ENCODE measurements around the gene CAMTA1. TPM values are rescaled to one million over a fixed set of nuclear protein-coding genes. Genes with fewer than 3 reads are reported as not detected.

CAMTA1 gene
- total and polyA plus RNA-seq, 3 experiments from 2014 or later: 60.2 to 79.0 (median 61.7) TPM

GRCh38 chr1:7481194-7481593 lies 695.9 kb downstream of the CAMTA1 start:
- Histone ChIP-seq H3K4me1 (ENCODE audit: insufficient read depth, low read length) (no peaks in the 10 kb centered on the region), H3K36me3 (ENCODE audit: insufficient read depth, low read length) (no peaks in the 10 kb centered on the region), H3K27ac (ENCODE audit: low read depth, low read length) (no peak overlapping the region), H3K4me3 (ENCODE audit: low read length) (no peak overlapping the region), H3K9me3 (ENCODE audit: low read length) (no peaks in the 10 kb centered on the region), H3K27me3 (ENCODE audit: insufficient read depth, low read length, poor library complexity, severe bottlenecking) (no peaks in the 10 kb centered on the region)
- ChIA-PET CTCF (no interaction called here), POLR2A (no interaction called here)
- no peak for DNase-seq
- Mint-ChIP-seq H3K4me3 (no peak overlapping the region), H3K4me1 (no peaks in the 10 kb centered on the region), H3K9me3 (no peaks in the 10 kb centered on the region), H3K36me3 (no peaks in the 10 kb centered on the region), H3K27me3 (peaks cover 5 to 6% of the 10 kb centered on the region in 2 donors), H3K27ac (no peak overlapping the region)

DNA sequence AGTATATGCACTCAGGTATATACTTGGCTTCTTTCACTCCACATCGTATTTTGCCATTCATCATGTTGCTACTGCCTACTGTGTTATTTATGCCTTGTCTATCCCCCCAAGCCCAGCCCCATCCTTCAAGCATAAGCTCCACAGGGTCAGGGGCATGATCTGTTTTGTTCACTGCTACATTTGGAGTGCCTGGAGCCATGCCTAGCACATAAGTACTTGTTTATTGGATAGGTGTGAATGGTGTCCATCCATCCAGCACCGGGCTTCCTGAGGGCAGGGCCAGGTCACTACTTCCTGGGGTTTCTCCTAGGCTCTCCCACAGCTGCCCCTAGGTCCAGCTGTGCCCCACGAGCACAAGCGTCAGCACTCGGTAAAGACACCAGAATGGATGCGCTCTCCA lies 696.8 kb downstream of the CAMTA1 start:
- Mint-ChIP-seq H3K4me1 (no peaks in the 10 kb centered on the region), H3K9me3 (no peaks in the 10 kb centered on the region), H3K27ac (no peak overlapping the region), H3K4me3 (no peak overlapping the region), H3K27me3 (peaks cover 5 to 6% of the 10 kb centered on the region in 2 donors), H3K36me3 (no peaks in the 10 kb centered on the region)
- Histone ChIP-seq H3K27me3 (ENCODE audit: insufficient read depth, low read length, poor library complexity, severe bottlenecking) (no peaks in the 10 kb centered on the region), H3K36me3 (ENCODE audit: insufficient read depth, low read length) (no peaks in the 10 kb centered on the region), H3K4me3 (ENCODE audit: low read length) (no peak overlapping the region), H3K27ac (ENCODE audit: low read depth, low read length) (no peak overlapping the region), H3K4me1 (ENCODE audit: insufficient read depth, low read length) (no peaks in the 10 kb centered on the region), H3K9me3 (ENCODE audit: low read length) (no peaks in the 10 kb centered on the region)
- no peak for DNase-seq
- ChIA-PET CTCF (no interaction called here), POLR2A (no interaction called here)

GRCh38 chr1:7482772-7483495 lies 697.7 kb downstream of the CAMTA1 start:
- Histone ChIP-seq H3K9me3 (ENCODE audit: low read length) (no peaks in the 10 kb centered on the region), H3K4me1 (ENCODE audit: insufficient read depth, low read length) (no peaks in the 10 kb centered on the region), H3K27me3 (ENCODE audit: insufficient read depth, low read length, poor library complexity, severe bottlenecking) (no peaks in the 10 kb centered on the region), H3K4me3 (ENCODE audit: low read length) (no peak overlapping the region), H3K36me3 (ENCODE audit: insufficient read depth, low read length) (no peaks in the 10 kb centered on the region), H3K27ac (ENCODE audit: low read depth, low read length) (no peak overlapping the region)
- Mint-ChIP-seq H3K27ac (no peak overlapping the region), H3K4me1 (no peaks in the 10 kb centered on the region), H3K36me3 (no peaks in the 10 kb centered on the region), H3K9me3 (no peaks in the 10 kb centered on the region), H3K4me3 (no peak overlapping the region), H3K27me3 (peaks cover 5 to 7% of the 10 kb centered on the region in 2 donors)
- ChIA-PET CTCF (no interaction called here), POLR2A (no interaction called here)
- DNase-seq: no peak

DNA sequence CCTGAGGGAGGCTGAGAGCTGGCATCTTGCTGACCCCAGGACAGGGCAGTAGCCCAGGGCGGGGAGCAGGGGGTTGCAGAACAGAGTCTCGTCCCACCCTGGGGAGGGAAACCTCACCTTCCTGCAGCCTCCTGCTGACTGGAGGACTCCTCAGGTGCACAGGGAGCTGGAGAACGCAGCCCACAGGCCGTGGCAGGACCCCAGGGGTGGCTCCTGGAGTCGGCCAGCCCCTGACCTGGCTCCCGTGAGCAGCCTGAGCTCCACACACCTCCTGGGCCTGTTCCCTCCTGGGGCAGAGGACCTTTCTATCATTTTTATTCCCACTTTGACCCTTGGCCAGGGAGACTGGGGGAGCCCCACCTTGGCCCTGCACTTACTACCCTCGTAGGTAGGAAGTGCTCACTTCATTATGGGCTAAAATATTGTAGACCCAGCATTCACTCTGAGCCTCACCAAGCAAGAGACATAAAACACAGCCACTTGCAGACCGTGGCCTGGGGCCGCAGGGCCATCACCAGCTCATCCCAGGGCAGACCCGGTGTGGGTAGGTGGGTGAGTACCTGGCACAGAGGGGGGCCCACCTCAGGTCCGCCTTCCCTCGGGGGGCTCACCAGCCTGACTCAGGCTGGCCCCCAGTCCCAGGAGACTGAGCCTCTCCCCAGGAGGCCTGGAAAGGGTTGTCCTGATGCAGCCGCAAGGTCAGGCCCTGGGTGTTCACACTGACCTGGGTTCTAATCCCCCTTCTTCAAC lies 698.6 kb downstream of the CAMTA1 start:
- no peak for DNase-seq
- no peak overlapping the region for H3K4me3 ChIP-seq (ENCODE audit: low read length)
- CTCF ChIA-PET: no interaction called here

DNA sequence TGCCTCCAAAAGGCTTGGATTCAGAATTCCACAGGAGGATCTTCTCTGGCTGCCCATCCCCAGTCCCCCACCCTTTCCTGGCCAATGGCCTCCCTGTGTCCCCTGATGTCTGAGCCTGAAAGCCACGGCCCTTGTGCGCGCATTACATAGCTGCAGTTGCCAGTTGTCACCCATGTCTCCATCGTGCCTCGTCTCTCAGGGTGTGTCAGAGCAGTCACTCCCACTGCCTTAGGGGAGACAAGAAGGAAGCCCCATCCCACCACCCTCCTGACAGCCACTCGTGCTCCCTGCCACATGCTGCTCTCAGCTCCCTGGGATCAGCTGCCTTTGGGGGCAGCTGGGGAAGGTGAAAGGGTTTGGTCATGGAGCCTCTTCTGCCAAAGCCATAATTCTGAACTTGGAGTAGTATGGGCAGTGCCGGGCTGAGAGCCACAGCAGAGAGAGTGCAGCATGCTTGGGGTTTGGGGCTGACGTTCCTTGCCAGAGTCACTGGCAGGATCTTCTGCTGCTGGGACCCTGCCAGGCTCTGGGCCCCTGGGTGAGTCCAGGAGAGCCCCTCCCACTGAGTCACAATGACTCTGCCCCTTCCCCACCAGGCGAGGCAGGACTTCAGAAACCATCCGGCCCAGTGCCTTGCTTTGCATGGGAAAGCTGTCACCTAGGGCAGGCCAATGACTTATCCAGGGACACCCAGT lies 700.0 kb downstream of the CAMTA1 start:
- Histone ChIP-seq H3K9me3 (ENCODE audit: low read length) (no peaks in the 10 kb centered on the region), H3K36me3 (ENCODE audit: insufficient read depth, low read length) (no peaks in the 10 kb centered on the region), H3K4me1 (ENCODE audit: insufficient read depth, low read length) (no peaks in the 10 kb centered on the region), H3K27me3 (ENCODE audit: insufficient read depth, low read length, poor library complexity, severe bottlenecking) (no peaks in the 10 kb centered on the region), H3K4me3 (ENCODE audit: low read length) (no peak overlapping the region), H3K27ac (ENCODE audit: low read depth, low read length) (no peak overlapping the region)
- H3K4me1 Mint-ChIP-seq: no peaks in the 10 kb centered on the region
- H3K36me3 Mint-ChIP-seq: no peaks in the 10 kb centered on the region
- peaks cover 5 to 7% of the 10 kb centered on the region in 2 donors for H3K27me3 Mint-ChIP-seq
- POLR2A ChIA-PET: no interaction called here
- CTCF ChIA-PET: no interaction called here
- no peak overlapping the region for H3K27ac Mint-ChIP-seq
- no peak overlapping the region for H3K4me3 Mint-ChIP-seq
- DNase-seq: no peak
- H3K9me3 Mint-ChIP-seq: no peaks in the 10 kb centered on the region

More for the DNA sequence above, 698.6 kb downstream of the CAMTA1 start:
- no peaks in the 10 kb centered on the region for H3K4me1 Mint-ChIP-seq
- peaks cover 5 to 7% of the 10 kb centered on the region in 2 donors for H3K27me3 Mint-ChIP-seq
- no peak overlapping the region for H3K27ac Mint-ChIP-seq
- Histone ChIP-seq H3K36me3 (ENCODE audit: insufficient read depth, low read length) (no peaks in the 10 kb centered on the region), H3K9me3 (ENCODE audit: low read length) (no peaks in the 10 kb centered on the region), H3K27ac (ENCODE audit: low read depth, low read length) (no peak overlapping the region), H3K27me3 (ENCODE audit: insufficient read depth, low read length, poor library complexity, severe bottlenecking) (no peaks in the 10 kb centered on the region), H3K4me1 (ENCODE audit: insufficient read depth, low read length) (no peaks in the 10 kb centered on the region)
- POLR2A ChIA-PET: no interaction called here
- H3K9me3 Mint-ChIP-seq: no peaks in the 10 kb centered on the region
- no peak overlapping the region for H3K4me3 Mint-ChIP-seq
- no peaks in the 10 kb centered on the region for H3K36me3 Mint-ChIP-seq

DNA sequence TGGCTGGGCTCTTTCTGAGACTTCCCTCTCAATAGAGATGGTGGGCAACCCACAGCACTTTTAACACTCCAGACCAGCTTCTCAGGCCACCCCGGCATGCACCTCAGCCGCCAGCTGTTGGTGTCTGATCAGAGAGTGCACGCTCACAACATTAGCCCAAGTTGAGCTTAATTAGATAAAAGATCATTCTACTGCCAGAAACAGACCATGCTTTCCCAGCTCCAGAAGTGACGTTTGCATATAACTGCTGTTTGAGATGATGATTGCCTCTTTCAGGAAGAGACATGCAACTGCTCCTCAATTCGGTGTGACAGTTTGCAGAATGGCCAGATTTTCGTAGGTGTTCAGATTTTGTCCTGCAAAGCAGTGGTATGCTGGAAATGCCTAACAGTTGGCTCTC lies 700.6 kb downstream of the CAMTA1 start:
- Histone ChIP-seq H3K9me3 (ENCODE audit: low read length) (no peaks in the 10 kb centered on the region), H3K36me3 (ENCODE audit: insufficient read depth, low read length) (no peaks in the 10 kb centered on the region), H3K4me3 (ENCODE audit: low read length) (no peak overlapping the region), H3K27me3 (ENCODE audit: insufficient read depth, low read length, poor library complexity, severe bottlenecking) (no peaks in the 10 kb centered on the region), H3K4me1 (ENCODE audit: insufficient read depth, low read length) (no peaks in the 10 kb centered on the region), H3K27ac (ENCODE audit: low read depth, low read length) (no peak overlapping the region)
- peaks cover 5 to 7% of the 10 kb centered on the region in 2 donors for H3K27me3 Mint-ChIP-seq
- no peak for DNase-seq
- no peaks in the 10 kb centered on the region for H3K4me1 Mint-ChIP-seq
- ChIA-PET POLR2A (no interaction called here), CTCF (no interaction called here)
- H3K4me3 Mint-ChIP-seq: no peak overlapping the region
- H3K27ac Mint-ChIP-seq: no peak overlapping the region
- H3K9me3 Mint-ChIP-seq: no peaks in the 10 kb centered on the region
- H3K36me3 Mint-ChIP-seq: no peaks in the 10 kb centered on the region

- CTCF ChIA-PET: no interaction called here
- H3K27me3 ChIP-seq (ENCODE audit: insufficient read depth, low read length, poor library complexity, severe bottlenecking): no peaks in the 10 kb centered on the region
- no peak overlapping the region for H3K4me3 Mint-ChIP-seq
- H3K9me3 Mint-ChIP-seq: no peaks in the 10 kb centered on the region
- H3K9me3 ChIP-seq (ENCODE audit: low read length): no peaks in the 10 kb centered on the region
- H3K36me3 ChIP-seq (ENCODE audit: insufficient read depth, low read length): no peaks in the 10 kb centered on the region
- no peak overlapping the region for H3K27ac Mint-ChIP-seq
- no peaks in the 10 kb centered on the region for H3K36me3 Mint-ChIP-seq
- peaks cover 3 to 10% of the 10 kb centered on the region in 2 donors for H3K27me3 Mint-ChIP-seq
- H3K4me1 ChIP-seq (ENCODE audit: insufficient read depth, low read length): no peaks in the 10 kb centered on the region
- POLR2A ChIA-PET: no interaction called here
- no peak overlapping the region for H3K27ac ChIP-seq (ENCODE audit: low read depth, low read length)
- no peak overlapping the region for H3K4me3 ChIP-seq (ENCODE audit: low read length)
- H3K4me1 Mint-ChIP-seq: no peaks in the 10 kb centered on the region
- DNase-seq: no peak
Observed at GRCh38 chr1:7487766-7488474, 702.7 kb downstream of the CAMTA1 start.

- Mint-ChIP-seq H3K27me3 (peaks cover 0 to 10% of the 10 kb centered on the region in 2 donors), H3K27ac (no peak overlapping the region), H3K36me3 (no peaks in the 10 kb centered on the region), H3K4me1 (no peaks in the 10 kb centered on the region), H3K4me3 (no peak overlapping the region), H3K9me3 (peaks cover 0 to 2% (median 0%) of the 10 kb centered on the region in 5 donors)
- H3K27me3 ChIP-seq (ENCODE audit: insufficient read depth, low read length, poor library complexity, severe bottlenecking): no peaks in the 10 kb centered on the region
- H3K36me3 ChIP-seq (ENCODE audit: insufficient read depth, low read length): no peaks in the 10 kb centered on the region
- no peak for DNase-seq
- H3K4me1 ChIP-seq (ENCODE audit: insufficient read depth, low read length): no peaks in the 10 kb centered on the region
- no peak overlapping the region for H3K27ac ChIP-seq (ENCODE audit: low read depth, low read length)
- ChIA-PET POLR2A (no interaction called here), CTCF (no interaction called here)
- no peak overlapping the region for H3K4me3 ChIP-seq (ENCODE audit: low read length)
- H3K9me3 ChIP-seq (ENCODE audit: low read length): no peaks in the 10 kb centered on the region
Observed at GRCh38 chr1:7488475-7488842, 703.2 kb downstream of the CAMTA1 start.

Measured in CD8-positive, alpha-beta memory T cell (primary cell).